K562 (cell line): ENCODE measurements around the gene ASRGL1. TPM values are rescaled to one million over a fixed set of nuclear protein-coding genes. Genes with fewer than 3 reads are reported as not detected.
A peak's percentile ranks its signal among the peaks of the same experiment; 100 is the strongest.

Source experiments
- ATF6 ChIP-seq: sonication (generic); formaldehyde crosslinking; IDR thresholded peaks from 2 replicates; pipeline ENCODE4 v1.4.0; 2020; ENCODE audit warnings: mild to moderate bottlenecking, missing genetic modification reagents
- CREB1 ChIP-seq, 2 experiments: sonication (generic) in 1 of 2; formaldehyde crosslinking in 1 of 2; IDR thresholded peaks; 2 replicates each; pipeline versions ENCODE4 v1.6.1 to v1.8.0; 2012 to 2022; ENCODE audit warnings: inconsistent platforms in 1 of 2, mild to moderate bottlenecking in 1 of 2, missing genetic modification reagents in 1 of 2, moderate library complexity in 1 of 2
- ETS1 ChIP-seq: conservative IDR thresholded peaks from 2 replicates; pipeline ENCODE4 v1.6.1; 2011; ENCODE audit warnings: low read depth, mild to moderate bottlenecking, low read length; ENCODE audit not compliant: control insufficient read depth
- ETV6 ChIP-seq, 3 experiments: fragments of 150-350 bp in 1 of 3; sonication (generic) in 1 of 3; formaldehyde crosslinking in 1 of 3; IDR thresholded peaks; 2 replicates each; pipeline versions ENCODE4 v1.6.1 to v1.8.0; 2014 to 2022; ENCODE audit warnings: borderline replicate concordance in 2 of 3, low read depth in 2 of 3, antibody characterized with exemption in 1 of 3, low read length in 1 of 3, mild to moderate bottlenecking in 1 of 3, missing genetic modification reagents in 1 of 3
- GTF2A2 ChIP-seq: IDR thresholded peaks from 2 replicates; pipeline ENCODE4 v1.6.1; 2016; ENCODE audit warnings: mild to moderate bottlenecking, missing genetic modification characterization, missing compliant biosample characterization
- HDAC6 ChIP-seq: IDR thresholded peaks from 2 replicates; pipeline ENCODE4 v1.6.1; 2012; ENCODE audit warnings: low read depth, mild to moderate bottlenecking, control low read depth, inconsistent platforms, low read length, moderate library complexity
- HMG20A ChIP-seq: fragments of 450-650 bp; formaldehyde crosslinking; conservative IDR thresholded peaks from 2 replicates; pipeline ENCODE4 v1.4.0; 2020; ENCODE audit warnings: mild to moderate bottlenecking, mixed read lengths
- HOMEZ ChIP-seq: fragments of 250-450 bp; sonication (Bioruptor Pico); IDR thresholded peaks from 2 replicates; pipeline ENCODE4 v1.4.0; 2020; ENCODE audit warnings: mild to moderate bottlenecking, moderate library complexity
- MLLT1 ChIP-seq, 2 experiments: fragments of 450-650 bp; IDR thresholded peaks; 2 replicates each; pipeline ENCODE4 v1.6.1; 2016
- SMARCA4 ChIP-seq: fragments of 450-650 bp; IDR thresholded peaks from 2 replicates; pipeline ENCODE4 v1.6.1; 2016
- SMARCE1 ChIP-seq: fragments of 450-650 bp; IDR thresholded peaks from 2 replicates; pipeline ENCODE4 v1.7.1; 2016; ENCODE audit warnings: mild to moderate bottlenecking
- SRSF7 ChIP-seq: fragments of 200-400 bp; formaldehyde crosslinking; optimal IDR thresholded peaks from 2 replicates; pipeline ENCODE3; 2017; ENCODE audit warnings: mild to moderate bottlenecking, low read depth, low read length
- TBL1XR1 ChIP-seq, 2 experiments: IDR thresholded peaks; 2 replicates each; pipeline ENCODE4 v1.6.1; 2012; ENCODE audit warnings: improper control_type of control experiment in 2 of 2, low read length in 2 of 2, mild to moderate bottlenecking in 1 of 2
- TEAD1 ChIP-seq, 2 experiments: fragments of 450-650 bp in 1 of 2; sonication (generic) in 1 of 2; formaldehyde crosslinking; IDR thresholded peaks; 2 replicates each; pipeline versions ENCODE4 v1.4.0 to v1.8.0; 2020 to 2022; ENCODE audit warnings: mild to moderate bottlenecking in 2 of 2, missing genetic modification reagents in 1 of 2
- UBTF ChIP-seq, 2 experiments: IDR thresholded peaks; 2 replicates each; pipeline ENCODE4 v1.6.1; 2012; ENCODE audit warnings: improper control_type of control experiment in 2 of 2, low read depth in 2 of 2, low read length in 2 of 2, borderline replicate concordance in 1 of 2
- XRCC5 ChIP-seq: fragments of 200-400 bp; formaldehyde crosslinking; IDR thresholded peaks from 2 replicates; pipeline ENCODE4 v1.6.1; 2017; ENCODE audit warnings: low read depth, mild to moderate bottlenecking, low read length
- ZNF707 ChIP-seq: fragments of 250-450 bp; sonication (Bioruptor Pico); conservative IDR thresholded peaks from 2 replicates; pipeline ENCODE4 v1.8.0; 2022; ENCODE audit warnings: inconsistent platforms, mild to moderate bottlenecking, moderate library complexity
- polyA plus RNA-seq, 8 experiments: library from polyadenylated mRNA; depleted of rRNA in 4 of 8; stranded (reverse) in 5 of 8; unstranded in 3 of 8; fragments of >200 nt; fragmentation: Nextera tagmentation in 2 of 8; fragmentation: Illumina TruSeq in 1 of 8; extraction: Ambion mirVana in 2 of 8; extraction: Trizol in 1 of 8; gene quantifications; 2 replicates each; pipeline versions ENCODE4 v1.2.1 to v1.2.3, GENCODE V29; 2011 to 2014; ENCODE audit warnings: inconsistent platforms in 1 of 8, missing spikeins in 1 of 8
- total RNA-seq, 7 experiments: library from RNA; depleted of rRNA in 6 of 7; stranded (reverse); fragments of >200 nt in 6 of 7; fragmentation: Illumina TruSeq in 2 of 7; extraction: Trizol in 2 of 7; gene quantifications; 2 replicates each; pipeline versions ENCODE4 v1.2.1 to v1.2.3, GENCODE V29; 2011 to 2021; ENCODE audit warnings: low replicate concordance in 1 of 7

Gene ASRGL1
- total and polyA plus RNA-seq, 9 of the 15 experiments (the other 6 are each of a cell fraction or from before 2014, with no cell fraction given) = 3.1 to 23.0 (median 11.2) TPM

- TF ChIP-seq UBTF (IDR thresholded peaks at IDR 0.05; ENCODE audit: borderline replicate concordance in 1 of 2, low read depth in 2 of 2, low read length in 2 of 2) (no peak), CREB1 (IDR thresholded peaks at IDR 0.05) (no peak), CREB1 (CRISPR knock-in tag; IDR thresholded peaks at IDR 0.05) (no peak), ETV6 (IDR thresholded peaks at IDR 0.05; ENCODE audit: borderline replicate concordance in 1 of 2, low read depth in 2 of 2, low read length in 1 of 2) (no peak), ETV6 (CRISPR knock-in tag; IDR thresholded peaks at IDR 0.05; ENCODE audit: borderline replicate concordance) (no peak), HDAC6 (no peak), ZNF707 (CRISPR knock-in tag) (no peak), SMARCE1 (no peak), XRCC5 (no peak), HMG20A (CRISPR knock-in tag) (no peak), SRSF7 (no peak), GTF2A2 (no peak), HOMEZ (CRISPR knock-in tag) (no peak), TEAD1 (CRISPR knock-in tag; IDR thresholded peaks at IDR 0.05) (0 out of 4 replicates have a peak, but pooled peaks of 1 of the 2 experiments have one; percentile 37), SMARCA4 (0 out of 2 replicates have a peak, but pooled peaks have one; percentile 9), ATF6 (CRISPR knock-in tag) (no peak), MLLT1 (IDR thresholded peaks at IDR 0.05) (peak in 1 of 2 experiments; percentile 62; a peak in 2 of 4 replicates), ETS1 (no peak), TBL1XR1 (IDR thresholded peaks at IDR 0.05; ENCODE audit: low read length in 2 of 2) (no peak)
Measured at GRCh38 chr11:62439785-62440602, 102.7 kb downstream of the ASRGL1 start (continued).
